ENCODE measurements around the gene TMEM213. TPM values are rescaled to one million over a fixed set of nuclear protein-coding genes. Genes with fewer than 3 reads are reported as not detected.

The TMEM213 gene
- total RNA-seq, 1 experiment from 2014 or later = not detected

DNA sequence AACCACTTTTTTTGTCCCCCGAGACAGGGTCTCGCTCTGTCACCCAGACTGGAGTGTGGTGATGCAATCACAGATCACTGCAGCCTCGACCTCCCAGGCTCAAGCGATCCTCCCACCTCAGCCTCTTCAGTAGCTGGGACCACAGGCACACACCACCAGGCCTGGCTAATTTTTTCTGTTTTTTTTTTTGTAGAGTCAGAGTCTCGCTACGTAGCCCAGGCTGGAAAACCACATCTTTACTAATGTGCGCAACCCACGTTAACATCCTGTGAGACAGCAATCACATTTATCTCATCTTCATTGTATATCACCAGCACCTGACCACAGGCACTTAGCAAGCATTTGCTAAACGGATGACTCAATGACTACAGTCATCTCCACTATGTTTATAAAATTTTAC lies 78.0 kb downstream of the TMEM213 start:
- Histone ChIP-seq H3K4me1 (ENCODE audit: control insufficient read depth, insufficient read depth, low read length) (no peaks in the 10 kb centered on the region; the same call in 1 of the 2 replicates), H3K27me3 (ENCODE audit: control insufficient read depth, insufficient read depth, low read length) (no peaks in the 10 kb centered on the region), H3K27ac (ENCODE audit: low read length) (no peak overlapping the region), H3K36me3 (ENCODE audit: control insufficient read depth, insufficient read depth, low read length) (no peaks in the 10 kb centered on the region), H3K9me3 (ENCODE audit: control insufficient read depth, insufficient read depth, low read depth, low read length) (no peaks in the 10 kb centered on the region), H3K4me3 (ENCODE audit: low read depth in 2 of 2, low read length in 2 of 2) (no peak overlapping the region)
- TF ChIP-seq TCF7L2 (IDR thresholded peaks at IDR 0.05; ENCODE audit: low read depth, low read length) = no peak
- TF ChIP-seq, protein P1, sequence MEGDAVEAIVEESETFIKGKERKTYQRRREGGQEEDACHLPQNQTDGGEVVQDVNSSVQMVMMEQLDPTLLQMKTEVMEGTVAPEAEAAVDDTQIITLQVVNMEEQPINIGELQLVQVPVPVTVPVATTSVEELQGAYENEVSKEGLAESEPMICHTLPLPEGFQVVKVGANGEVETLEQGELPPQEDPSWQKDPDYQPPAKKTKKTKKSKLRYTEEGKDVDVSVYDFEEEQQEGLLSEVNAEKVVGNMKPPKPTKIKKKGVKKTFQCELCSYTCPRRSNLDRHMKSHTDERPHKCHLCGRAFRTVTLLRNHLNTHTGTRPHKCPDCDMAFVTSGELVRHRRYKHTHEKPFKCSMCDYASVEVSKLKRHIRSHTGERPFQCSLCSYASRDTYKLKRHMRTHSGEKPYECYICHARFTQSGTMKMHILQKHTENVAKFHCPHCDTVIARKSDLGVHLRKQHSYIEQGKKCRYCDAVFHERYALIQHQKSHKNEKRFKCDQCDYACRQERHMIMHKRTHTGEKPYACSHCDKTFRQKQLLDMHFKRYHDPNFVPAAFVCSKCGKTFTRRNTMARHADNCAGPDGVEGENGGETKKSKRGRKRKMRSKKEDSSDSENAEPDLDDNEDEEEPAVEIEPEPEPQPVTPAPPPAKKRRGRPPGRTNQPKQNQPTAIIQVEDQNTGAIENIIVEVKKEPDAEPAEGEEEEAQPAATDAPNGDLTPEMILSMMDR (IDR thresholded peaks at IDR 0.05) = no peak
- TF ChIP-seq, protein P2, sequence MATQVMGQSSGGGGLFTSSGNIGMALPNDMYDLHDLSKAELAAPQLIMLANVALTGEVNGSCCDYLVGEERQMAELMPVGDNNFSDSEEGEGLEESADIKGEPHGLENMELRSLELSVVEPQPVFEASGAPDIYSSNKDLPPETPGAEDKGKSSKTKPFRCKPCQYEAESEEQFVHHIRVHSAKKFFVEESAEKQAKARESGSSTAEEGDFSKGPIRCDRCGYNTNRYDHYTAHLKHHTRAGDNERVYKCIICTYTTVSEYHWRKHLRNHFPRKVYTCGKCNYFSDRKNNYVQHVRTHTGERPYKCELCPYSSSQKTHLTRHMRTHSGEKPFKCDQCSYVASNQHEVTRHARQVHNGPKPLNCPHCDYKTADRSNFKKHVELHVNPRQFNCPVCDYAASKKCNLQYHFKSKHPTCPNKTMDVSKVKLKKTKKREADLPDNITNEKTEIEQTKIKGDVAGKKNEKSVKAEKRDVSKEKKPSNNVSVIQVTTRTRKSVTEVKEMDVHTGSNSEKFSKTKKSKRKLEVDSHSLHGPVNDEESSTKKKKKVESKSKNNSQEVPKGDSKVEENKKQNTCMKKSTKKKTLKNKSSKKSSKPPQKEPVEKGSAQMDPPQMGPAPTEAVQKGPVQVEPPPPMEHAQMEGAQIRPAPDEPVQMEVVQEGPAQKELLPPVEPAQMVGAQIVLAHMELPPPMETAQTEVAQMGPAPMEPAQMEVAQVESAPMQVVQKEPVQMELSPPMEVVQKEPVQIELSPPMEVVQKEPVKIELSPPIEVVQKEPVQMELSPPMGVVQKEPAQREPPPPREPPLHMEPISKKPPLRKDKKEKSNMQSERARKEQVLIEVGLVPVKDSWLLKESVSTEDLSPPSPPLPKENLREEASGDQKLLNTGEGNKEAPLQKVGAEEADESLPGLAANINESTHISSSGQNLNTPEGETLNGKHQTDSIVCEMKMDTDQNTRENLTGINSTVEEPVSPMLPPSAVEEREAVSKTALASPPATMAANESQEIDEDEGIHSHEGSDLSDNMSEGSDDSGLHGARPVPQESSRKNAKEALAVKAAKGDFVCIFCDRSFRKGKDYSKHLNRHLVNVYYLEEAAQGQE (IDR thresholded peaks at IDR 0.05; ENCODE audit: insufficient read depth in 1 of 2, low read depth in 2 of 2, low read length in 1 of 2) = no peak
- no peak for TF ChIP-seq POLR2AphosphoS5 (IDR thresholded peaks at IDR 0.05; ENCODE audit: low read depth, low read length)
- TF ChIP-seq SIN3A (IDR thresholded peaks at IDR 0.05; ENCODE audit: borderline replicate concordance, insufficient read depth, low read depth, low read length) = no peak
- DNase-seq (ENCODE audit: low read depth, low spot score) (peak; percentile 91), ATAC-seq (peak; percentile 77)
- in situ Hi-C loops (cut with HindIII; ENCODE audit: low pct_unique_long_range_greater_than_20kb, low sequenced_read_pairs) (no loop called here), intact Hi-C loops (cut with micrococcal nuclease; ENCODE audit: unreplicated experiment) (no loop called here)
- no TSS peak for BruUV-seq (replicated peaks)
- ChIA-PET CTCF (no interaction called here), POLR2A (no interaction called here)

DNA sequence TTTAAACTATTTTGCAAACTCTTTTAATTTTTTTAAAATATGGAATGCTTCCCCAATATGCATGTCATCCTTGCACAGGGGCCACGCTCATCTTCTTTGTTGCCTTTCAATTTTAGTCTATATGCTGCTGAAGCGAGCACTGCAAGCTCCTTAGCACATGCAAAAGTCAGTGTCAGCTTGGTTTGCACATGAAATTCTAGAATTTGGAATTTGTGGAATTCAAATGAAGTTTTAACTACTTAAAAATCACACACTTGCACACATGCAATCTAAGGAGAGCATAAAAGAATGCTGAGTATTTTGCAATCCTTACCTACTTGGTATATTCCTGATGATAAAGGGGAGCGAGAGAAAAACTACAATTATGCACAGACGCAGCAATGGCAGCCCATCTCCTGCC lies 78.5 kb downstream of the TMEM213 start:
- DNase-seq (ENCODE audit: low read depth, low spot score) = no peak
- ChIA-PET POLR2A (no interaction called here), CTCF (no interaction called here)
- no peak for TF ChIP-seq POLR2AphosphoS5 (IDR thresholded peaks at IDR 0.05; ENCODE audit: low read depth, low read length)
- TF ChIP-seq SIN3A (IDR thresholded peaks at IDR 0.05; ENCODE audit: borderline replicate concordance, insufficient read depth, low read depth, low read length) = no peak
- TF ChIP-seq TCF7L2 (IDR thresholded peaks at IDR 0.05; ENCODE audit: low read depth, low read length) = no peak
- TF ChIP-seq, protein P1 (IDR thresholded peaks at IDR 0.05) = no peak
- TF ChIP-seq, protein P2 (IDR thresholded peaks at IDR 0.05; ENCODE audit: insufficient read depth in 1 of 2, low read depth in 2 of 2, low read length in 1 of 2) = no peak
- Histone ChIP-seq H3K27me3 (ENCODE audit: control insufficient read depth, insufficient read depth, low read length) (no peaks in the 10 kb centered on the region), H3K4me3 (ENCODE audit: low read depth in 2 of 2, low read length in 2 of 2) (no peak overlapping the region), H3K4me1 (ENCODE audit: control insufficient read depth, insufficient read depth, low read length) (no peaks in the 10 kb centered on the region; the same call in 1 of the 2 replicates), H3K36me3 (ENCODE audit: control insufficient read depth, insufficient read depth, low read length) (no peaks in the 10 kb centered on the region), H3K9me3 (ENCODE audit: control insufficient read depth, insufficient read depth, low read depth, low read length) (no peaks in the 10 kb centered on the region), H3K27ac (ENCODE audit: low read length) (no peak overlapping the region)
- intact Hi-C loops (cut with micrococcal nuclease; ENCODE audit: unreplicated experiment) = no loop called here
- BruUV-seq (replicated peaks) = no TSS peak
- in situ Hi-C loops (cut with HindIII; ENCODE audit: low pct_unique_long_range_greater_than_20kb, low sequenced_read_pairs) = no loop called here
- no peak for ATAC-seq
